ENCODE data around the gene SPAG16.
"Not testable (repeated sequence)": the region's sequence is repeated elsewhere in the genome, so short reads cannot be mapped to it uniquely, and the experiment has no call there.

The SPAG16 gene

DNA sequence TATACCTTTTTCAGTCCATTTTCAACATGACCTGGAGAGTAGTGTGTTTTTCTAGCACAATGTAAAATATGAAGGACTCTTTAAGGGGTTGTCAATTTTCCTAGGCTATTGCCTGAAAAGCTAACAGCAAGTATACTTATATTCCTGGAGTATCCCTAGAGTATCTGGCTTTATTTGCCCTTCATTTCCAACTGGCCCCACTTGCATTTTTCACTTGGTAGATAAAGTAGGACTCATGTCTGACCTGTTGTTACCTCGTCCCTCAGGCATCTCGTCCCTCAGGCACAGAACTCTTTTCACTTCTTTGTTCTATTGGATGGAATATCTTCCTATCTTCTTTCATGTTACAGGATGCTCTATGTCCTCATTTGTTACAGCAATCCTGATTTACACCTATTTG lies 69.2 kb downstream of the SPAG16 start:
- no peak for TF ChIP-seq POLR2AphosphoS5 (IDR thresholded peaks at IDR 0.05; ENCODE audit: low read depth)
- TF ChIP-seq GABPA (IDR thresholded peaks at IDR 0.05; ENCODE audit: low read depth), result no peak
- TF ChIP-seq SPI1 (IDR thresholded peaks at IDR 0.05; ENCODE audit: borderline replicate concordance, low read depth), result no peak
- TF ChIP-seq, protein P1, sequence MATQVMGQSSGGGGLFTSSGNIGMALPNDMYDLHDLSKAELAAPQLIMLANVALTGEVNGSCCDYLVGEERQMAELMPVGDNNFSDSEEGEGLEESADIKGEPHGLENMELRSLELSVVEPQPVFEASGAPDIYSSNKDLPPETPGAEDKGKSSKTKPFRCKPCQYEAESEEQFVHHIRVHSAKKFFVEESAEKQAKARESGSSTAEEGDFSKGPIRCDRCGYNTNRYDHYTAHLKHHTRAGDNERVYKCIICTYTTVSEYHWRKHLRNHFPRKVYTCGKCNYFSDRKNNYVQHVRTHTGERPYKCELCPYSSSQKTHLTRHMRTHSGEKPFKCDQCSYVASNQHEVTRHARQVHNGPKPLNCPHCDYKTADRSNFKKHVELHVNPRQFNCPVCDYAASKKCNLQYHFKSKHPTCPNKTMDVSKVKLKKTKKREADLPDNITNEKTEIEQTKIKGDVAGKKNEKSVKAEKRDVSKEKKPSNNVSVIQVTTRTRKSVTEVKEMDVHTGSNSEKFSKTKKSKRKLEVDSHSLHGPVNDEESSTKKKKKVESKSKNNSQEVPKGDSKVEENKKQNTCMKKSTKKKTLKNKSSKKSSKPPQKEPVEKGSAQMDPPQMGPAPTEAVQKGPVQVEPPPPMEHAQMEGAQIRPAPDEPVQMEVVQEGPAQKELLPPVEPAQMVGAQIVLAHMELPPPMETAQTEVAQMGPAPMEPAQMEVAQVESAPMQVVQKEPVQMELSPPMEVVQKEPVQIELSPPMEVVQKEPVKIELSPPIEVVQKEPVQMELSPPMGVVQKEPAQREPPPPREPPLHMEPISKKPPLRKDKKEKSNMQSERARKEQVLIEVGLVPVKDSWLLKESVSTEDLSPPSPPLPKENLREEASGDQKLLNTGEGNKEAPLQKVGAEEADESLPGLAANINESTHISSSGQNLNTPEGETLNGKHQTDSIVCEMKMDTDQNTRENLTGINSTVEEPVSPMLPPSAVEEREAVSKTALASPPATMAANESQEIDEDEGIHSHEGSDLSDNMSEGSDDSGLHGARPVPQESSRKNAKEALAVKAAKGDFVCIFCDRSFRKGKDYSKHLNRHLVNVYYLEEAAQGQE (IDR thresholded peaks at IDR 0.05; ENCODE audit: insufficient replicate concordance, low read depth), result no peak
- TF ChIP-seq, protein P2, sequence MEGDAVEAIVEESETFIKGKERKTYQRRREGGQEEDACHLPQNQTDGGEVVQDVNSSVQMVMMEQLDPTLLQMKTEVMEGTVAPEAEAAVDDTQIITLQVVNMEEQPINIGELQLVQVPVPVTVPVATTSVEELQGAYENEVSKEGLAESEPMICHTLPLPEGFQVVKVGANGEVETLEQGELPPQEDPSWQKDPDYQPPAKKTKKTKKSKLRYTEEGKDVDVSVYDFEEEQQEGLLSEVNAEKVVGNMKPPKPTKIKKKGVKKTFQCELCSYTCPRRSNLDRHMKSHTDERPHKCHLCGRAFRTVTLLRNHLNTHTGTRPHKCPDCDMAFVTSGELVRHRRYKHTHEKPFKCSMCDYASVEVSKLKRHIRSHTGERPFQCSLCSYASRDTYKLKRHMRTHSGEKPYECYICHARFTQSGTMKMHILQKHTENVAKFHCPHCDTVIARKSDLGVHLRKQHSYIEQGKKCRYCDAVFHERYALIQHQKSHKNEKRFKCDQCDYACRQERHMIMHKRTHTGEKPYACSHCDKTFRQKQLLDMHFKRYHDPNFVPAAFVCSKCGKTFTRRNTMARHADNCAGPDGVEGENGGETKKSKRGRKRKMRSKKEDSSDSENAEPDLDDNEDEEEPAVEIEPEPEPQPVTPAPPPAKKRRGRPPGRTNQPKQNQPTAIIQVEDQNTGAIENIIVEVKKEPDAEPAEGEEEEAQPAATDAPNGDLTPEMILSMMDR (IDR thresholded peaks at IDR 0.05; ENCODE audit: insufficient read depth, low read length), result no peak
- DNase-seq (ENCODE audit: low read depth in 1 of 2, low spot score in 1 of 2), result no peak

DNA sequence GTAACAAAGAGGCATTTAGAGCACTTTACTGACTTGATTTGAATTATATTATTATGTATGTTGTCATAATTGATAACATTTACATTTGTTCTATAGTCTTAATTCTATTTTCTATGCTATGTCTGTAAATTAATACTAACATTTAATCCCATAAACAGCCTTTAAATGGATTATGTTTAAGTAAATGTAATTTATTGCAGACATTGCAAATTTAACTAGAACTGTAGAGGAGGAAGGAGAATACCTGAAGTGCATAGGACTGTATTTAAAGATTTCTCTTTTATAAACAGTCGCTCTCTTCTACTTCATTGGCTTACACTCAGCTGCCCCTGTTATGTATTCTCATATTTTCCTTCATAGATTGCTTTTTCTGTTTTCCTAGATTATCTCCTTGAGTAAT lies 92.4 kb downstream of the SPAG16 start:
- H3K27me3 ChIP-seq (ENCODE audit: insufficient read depth, poor library complexity, severe bottlenecking), result no peaks in the 10 kb centered on the region
- no peak overlapping the region for H3K27ac ChIP-seq (replicated peaks)
- no peak for DNase-seq (ENCODE audit: low read depth in 1 of 2, low spot score in 1 of 2)
- no peak overlapping the region for H3K4me3 ChIP-seq (replicated peaks; ENCODE audit: insufficient read depth, low read length)
- TF ChIP-seq, protein P2 (IDR thresholded peaks at IDR 0.05; ENCODE audit: insufficient read depth, low read length), result no peak
- no peak for TF ChIP-seq GABPA (IDR thresholded peaks at IDR 0.05; ENCODE audit: low read depth)
- TF ChIP-seq, protein P1 (IDR thresholded peaks at IDR 0.05; ENCODE audit: insufficient replicate concordance, low read depth), result no peak
- TF ChIP-seq POLR2AphosphoS5 (IDR thresholded peaks at IDR 0.05; ENCODE audit: low read depth), result no peak
- no peak for TF ChIP-seq SPI1 (IDR thresholded peaks at IDR 0.05; ENCODE audit: borderline replicate concordance, low read depth)

More for the DNA sequence above, 69.2 kb downstream of the SPAG16 start:
- Histone ChIP-seq H3K27me3 (ENCODE audit: insufficient read depth, poor library complexity, severe bottlenecking) (no peaks in the 10 kb centered on the region), H3K4me3 (replicated peaks; ENCODE audit: insufficient read depth, low read length) (no peak overlapping the region), H3K27ac (replicated peaks) (no peak overlapping the region)

DNA sequence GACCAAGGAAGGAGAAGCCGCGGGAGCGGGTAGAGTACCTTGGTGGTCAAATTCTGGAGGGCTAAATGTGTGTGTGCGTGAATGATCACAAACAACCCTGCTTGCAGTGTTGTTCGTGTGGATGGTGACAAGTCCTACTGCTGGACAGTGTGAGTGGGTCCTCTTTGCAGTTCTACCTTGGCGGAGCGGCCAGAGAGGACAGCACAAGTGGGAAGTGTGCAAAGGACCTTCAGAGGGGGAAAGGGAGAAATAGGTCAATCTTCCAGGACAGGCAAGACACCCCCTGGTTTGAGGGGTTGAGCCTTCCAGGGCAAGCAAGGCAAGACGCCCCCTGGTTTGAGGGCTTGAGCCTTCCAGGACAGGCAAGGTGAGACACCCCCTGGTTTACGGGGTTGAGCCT lies 122.8 kb downstream of the SPAG16 start:
- not testable (repeated sequence) for DNase-seq (ENCODE audit: low read depth in 1 of 2, low spot score in 1 of 2); H3K27ac ChIP-seq (replicated peaks); H3K27me3 ChIP-seq (ENCODE audit: insufficient read depth, poor library complexity, severe bottlenecking); H3K4me3 ChIP-seq (replicated peaks; ENCODE audit: insufficient read depth, low read length)

DNA sequence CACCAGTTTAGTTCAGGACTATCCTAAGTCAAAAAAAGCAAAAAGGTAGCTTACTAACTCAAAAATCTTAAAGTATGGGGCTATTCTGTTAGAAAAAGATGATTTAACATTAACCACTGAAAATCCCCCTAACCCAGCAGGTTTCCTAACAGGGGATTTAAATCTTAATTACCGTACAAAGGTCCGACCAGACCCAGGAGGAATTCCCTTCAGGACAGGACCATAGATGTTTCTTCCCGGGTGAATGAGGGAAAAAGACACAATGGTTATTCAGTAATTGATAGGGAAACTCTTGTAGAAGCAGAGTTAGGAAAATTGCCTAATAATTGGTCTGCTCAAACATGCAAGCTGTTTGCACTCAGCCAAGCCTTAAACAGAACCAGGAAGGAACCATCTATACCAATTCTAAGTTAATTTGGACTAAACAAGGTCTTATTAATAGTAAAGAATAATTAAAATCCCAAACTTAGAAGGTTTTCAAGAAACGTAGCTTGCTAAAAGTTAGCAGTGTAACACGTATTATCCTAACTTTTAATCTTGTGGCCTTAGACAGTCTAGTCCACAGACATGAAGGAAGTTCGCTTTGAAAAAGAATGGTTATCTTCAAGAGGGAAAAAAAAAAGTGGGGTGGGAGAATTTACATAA lies 124.3 kb downstream of the SPAG16 start:
- H3K27ac ChIP-seq (replicated peaks); H3K4me3 ChIP-seq (replicated peaks; ENCODE audit: insufficient read depth, low read length); H3K27me3 ChIP-seq (ENCODE audit: insufficient read depth, poor library complexity, severe bottlenecking); DNase-seq (ENCODE audit: low read depth in 1 of 2, low spot score in 1 of 2): not testable (repeated sequence)

DNA sequence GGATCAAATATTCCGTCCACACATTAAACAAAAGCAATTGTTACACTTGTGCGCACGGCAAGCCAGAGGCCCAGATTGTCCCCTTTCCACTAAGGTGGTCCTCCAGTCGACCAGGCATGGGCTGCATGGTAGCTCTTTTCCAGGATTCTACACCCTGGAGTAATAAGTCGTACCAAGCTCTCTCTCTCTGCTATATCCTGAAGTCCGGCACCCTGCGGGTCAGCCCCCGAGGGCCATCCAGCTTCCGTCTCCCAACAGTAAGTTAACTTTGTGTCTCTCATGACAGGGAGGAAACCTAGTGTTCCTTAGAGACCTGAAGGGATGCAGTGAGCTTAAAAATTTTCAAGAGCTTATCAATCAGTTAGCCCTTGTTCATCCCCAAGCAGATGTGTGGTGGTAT lies 126.4 kb downstream of the SPAG16 start:
- not testable (repeated sequence) for H3K4me3 ChIP-seq (replicated peaks; ENCODE audit: insufficient read depth, low read length); DNase-seq (ENCODE audit: low read depth in 1 of 2, low spot score in 1 of 2); H3K27ac ChIP-seq (replicated peaks); H3K27me3 ChIP-seq (ENCODE audit: insufficient read depth, poor library complexity, severe bottlenecking)

Measured in HL-60 (cell line).